Activated CD8-positive, alpha-beta memory T cell treated with anti-CD3 and anti-CD28 coated beads, Interleukin-2, amount 50 U/mL, for 4 hours (primary cell): ENCODE data around the gene SLC4A8.
"Not testable (repeated sequence)": the region's sequence is repeated elsewhere in the genome, so short reads cannot be mapped to it uniquely, and the experiment has no call there.

Experiments
- DNase-seq: peaks from one replicate; pipeline ENCODE4 v3.0.0-alpha.2; 2020

SLC4A8 gene

GRCh38 chr12:51430196-51430895 is 5.7 kb downstream of the SLC4A8 start:
- no peak for DNase-seq

- DNase-seq = no peak
Observed at GRCh38 chr12:51432921-51433320, 8.3 kb downstream of the SLC4A8 start.

GRCh38 chr12:51434305-51434704 is 9.7 kb downstream of the SLC4A8 start:
- no peak for DNase-seq

- DNase-seq = no peak
Observed at GRCh38 chr12:51437431-51437830, 12.8 kb downstream of the SLC4A8 start.

GRCh38 chr12:51439330-51439729 is 14.7 kb downstream of the SLC4A8 start:
- no peak for DNase-seq

- DNase-seq = no peak
Observed at GRCh38 chr12:51441583-51441982, 17.0 kb downstream of the SLC4A8 start.

GRCh38 chr12:51442324-51442723 is 17.7 kb downstream of the SLC4A8 start:
- DNase-seq = no peak

- DNase-seq = no peak
Observed at GRCh38 chr12:51443573-51443972, 18.9 kb downstream of the SLC4A8 start.

- DNase-seq = no peak
Observed at GRCh38 chr12:51448618-51449256, 24.1 kb downstream of the SLC4A8 start.

- no peak for DNase-seq
Observed at GRCh38 chr12:51449580-51450246, 25.1 kb downstream of the SLC4A8 start.

GRCh38 chr12:51450333-51450732 is 25.7 kb downstream of the SLC4A8 start:
- DNase-seq = no peak

GRCh38 chr12:51450806-51451205 is 26.2 kb downstream of the SLC4A8 start:
- DNase-seq = no peak

- not testable (repeated sequence) for DNase-seq
Observed at GRCh38 chr12:51454016-51454415, 29.4 kb downstream of the SLC4A8 start.

- not testable (repeated sequence) for DNase-seq
Observed at GRCh38 chr12:51455050-51455449, 30.4 kb downstream of the SLC4A8 start.

GRCh38 chr12:51458635-51459034 is 34.0 kb downstream of the SLC4A8 start:
- DNase-seq = no peak

GRCh38 chr12:51460519-51460918 is 35.9 kb downstream of the SLC4A8 start:
- DNase-seq = no peak

- DNase-seq = no peak
Observed at GRCh38 chr12:51465491-51465890, 40.9 kb downstream of the SLC4A8 start.

GRCh38 chr12:51470116-51470515 is 45.5 kb downstream of the SLC4A8 start:
- no peak for DNase-seq

- DNase-seq = no peak
Observed at GRCh38 chr12:51471111-51471864, 46.7 kb downstream of the SLC4A8 start.

- DNase-seq = no peak
Observed at GRCh38 chr12:51472984-51473383, 48.4 kb downstream of the SLC4A8 start.

GRCh38 chr12:51473947-51474346 is 49.3 kb downstream of the SLC4A8 start:
- DNase-seq = no peak

GRCh38 chr12:51475543-51475942 is 50.9 kb downstream of the SLC4A8 start:
- no peak for DNase-seq

GRCh38 chr12:51480978-51481377 is 56.3 kb downstream of the SLC4A8 start:
- no peak for DNase-seq
